ENCODE measurements around the gene ZNF536.

GRCh38 chr19:30504272-30504671 lies 132.1 kb downstream of the ZNF536 start:
- no peak for TF ChIP-seq EP300 (IDR thresholded peaks at IDR 0.05)
- no peak for TF ChIP-seq CTCF (IDR thresholded peaks at IDR 0.05)

Data from tibial nerve (tissue), 4 donors.